Activated naive CD8-positive, alpha-beta T cell treated with anti-CD3 and anti-CD28 coated beads for 36 hours (primary cell): Measurements from ENCODE around the gene ARHGAP4. TPM values are rescaled to one million over a fixed set of nuclear protein-coding genes. Genes with fewer than 3 reads are reported as not detected.

Source experiments
- DNase-seq: peaks from one replicate; pipeline ENCODE4 v3.0.0; 2021
- H3K27ac Mint-ChIP-seq: one replicate; pipeline ENCODE4 v1.8.0; 2022; ENCODE audit warnings: mild to moderate bottlenecking, moderate library complexity, mixed read lengths
- H3K27me3 Mint-ChIP-seq: one replicate; pipeline ENCODE4 v1.8.0; 2022; ENCODE audit warnings: mild to moderate bottlenecking, mixed read lengths
- H3K36me3 Mint-ChIP-seq: one replicate; pipeline ENCODE4 v1.8.0; 2021; ENCODE audit warnings: mild to moderate bottlenecking, mixed read lengths
- H3K4me1 Mint-ChIP-seq: one replicate; pipeline ENCODE4 v1.8.0; 2021; ENCODE audit warnings: mixed read lengths
- H3K4me3 Mint-ChIP-seq: one replicate; pipeline ENCODE4 v1.8.0; 2022; ENCODE audit warnings: mild to moderate bottlenecking, moderate library complexity, mixed read lengths
- H3K9me3 Mint-ChIP-seq: one replicate; pipeline ENCODE4 v1.8.0; 2022; ENCODE audit warnings: mixed read lengths
- total RNA-seq, 2 experiments: library from RNA; stranded (reverse); gene quantifications; one replicate each; pipeline ENCODE4 v1.2.3, GENCODE V29; 2021

ARHGAP4 gene
- total RNA-seq, 2 experiments from 2014 or later: 112 to 123 TPM

- Mint-ChIP-seq H3K9me3 (no peaks in the 10 kb centered on the region), H3K27ac (peak overlapping the region; percentile 11), H3K4me3 (no peak overlapping the region), H3K36me3 (peaks cover 14% of the 10 kb centered on the region), H3K27me3 (no peaks in the 10 kb centered on the region), H3K4me1 (peaks cover 16% of the 10 kb centered on the region)
- DNase-seq: no peak
These were observed 28.6 kb upstream of the ARHGAP4 start for GRCh38 chrX:153954558-153955227.

GRCh38 chrX:153953892-153954557, 28.0 kb upstream of the ARHGAP4 start:
- Mint-ChIP-seq H3K4me3 (no peak overlapping the region), H3K4me1 (peaks cover 20% of the 10 kb centered on the region), H3K27ac (peak overlapping the region; percentile 11), H3K9me3 (no peaks in the 10 kb centered on the region), H3K36me3 (peaks cover 17% of the 10 kb centered on the region), H3K27me3 (no peaks in the 10 kb centered on the region)
- DNase-seq: no peak

GRCh38 chrX:153953342-153953830, 27.3 kb upstream of the ARHGAP4 start:
- Mint-ChIP-seq H3K4me3 (no peak overlapping the region), H3K9me3 (no peaks in the 10 kb centered on the region)

GRCh38 chrX:153952373-153953026, 26.4 kb upstream of the ARHGAP4 start:
- Mint-ChIP-seq H3K27ac (no peak overlapping the region), H3K4me3 (no peak overlapping the region), H3K36me3 (peaks cover 18% of the 10 kb centered on the region), H3K4me1 (peaks cover 27% of the 10 kb centered on the region), H3K27me3 (no peaks in the 10 kb centered on the region), H3K9me3 (no peaks in the 10 kb centered on the region)
- DNase-seq: no peak

More at GRCh38 chrX:153953342-153953830, 27.3 kb upstream of the ARHGAP4 start:
- Mint-ChIP-seq H3K27ac (no peak overlapping the region), H3K36me3 (peaks cover 17% of the 10 kb centered on the region), H3K4me1 (peaks cover 24% of the 10 kb centered on the region), H3K27me3 (no peaks in the 10 kb centered on the region)
- DNase-seq: peak; percentile 78

- H3K27me3 Mint-ChIP-seq: no peaks in the 10 kb centered on the region
- no peaks in the 10 kb centered on the region for H3K9me3 Mint-ChIP-seq
- H3K4me1 Mint-ChIP-seq: peaks cover 30% of the 10 kb centered on the region
- peaks cover 19% of the 10 kb centered on the region for H3K36me3 Mint-ChIP-seq
- H3K4me3 Mint-ChIP-seq: no peak overlapping the region
- DNase-seq: no peak
- H3K27ac Mint-ChIP-seq: peak overlapping the region; percentile 56
These were observed 25.8 kb upstream of the ARHGAP4 start for GRCh38 chrX:153951683-153952372.

- no peak for DNase-seq
- Mint-ChIP-seq H3K4me3 (no peak overlapping the region), H3K9me3 (no peaks in the 10 kb centered on the region), H3K27me3 (no peaks in the 10 kb centered on the region), H3K36me3 (peaks cover 18% of the 10 kb centered on the region), H3K27ac (peak overlapping the region; percentile 89), H3K4me1 (peaks cover 27% of the 10 kb centered on the region)
These were observed 24.1 kb upstream of the ARHGAP4 start for GRCh38 chrX:153950127-153950526.

- no peaks in the 10 kb centered on the region for H3K9me3 Mint-ChIP-seq
- DNase-seq: no peak
- peaks cover 25% of the 10 kb centered on the region for H3K4me1 Mint-ChIP-seq
- peak overlapping the region; percentile 48 for H3K4me3 Mint-ChIP-seq
- H3K27me3 Mint-ChIP-seq: no peaks in the 10 kb centered on the region
- H3K36me3 Mint-ChIP-seq: peaks cover 15% of the 10 kb centered on the region
- H3K27ac Mint-ChIP-seq: peak overlapping the region; percentile 89
These were observed 23.1 kb upstream of the ARHGAP4 start for GRCh38 chrX:153948847-153949805.

GRCh38 chrX:153948002-153948466, 22.0 kb upstream of the ARHGAP4 start:
- no peaks in the 10 kb centered on the region for H3K27me3 Mint-ChIP-seq
- no peak for DNase-seq
- peak overlapping the region; percentile 82 for H3K27ac Mint-ChIP-seq
- peaks cover 15% of the 10 kb centered on the region for H3K36me3 Mint-ChIP-seq
- H3K4me3 Mint-ChIP-seq: no peak overlapping the region
- peaks cover 25% of the 10 kb centered on the region for H3K4me1 Mint-ChIP-seq
- no peaks in the 10 kb centered on the region for H3K9me3 Mint-ChIP-seq

- peak; percentile 79 for DNase-seq
- peaks cover 15% of the 10 kb centered on the region for H3K36me3 Mint-ChIP-seq
- H3K9me3 Mint-ChIP-seq: no peaks in the 10 kb centered on the region
- peaks cover 25% of the 10 kb centered on the region for H3K4me1 Mint-ChIP-seq
- no peaks in the 10 kb centered on the region for H3K27me3 Mint-ChIP-seq
- H3K4me3 Mint-ChIP-seq: peak overlapping the region; percentile 41
- peak overlapping the region; percentile 81 for H3K27ac Mint-ChIP-seq
These were observed 21.1 kb upstream of the ARHGAP4 start for GRCh38 chrX:153947009-153947769.

GRCh38 chrX:153945956-153946943, 20.2 kb upstream of the ARHGAP4 start:
- peaks cover 13% of the 10 kb centered on the region for H3K36me3 Mint-ChIP-seq

GRCh38 chrX:153944800-153945150, 18.7 kb upstream of the ARHGAP4 start:
- Mint-ChIP-seq H3K27me3 (no peaks in the 10 kb centered on the region), H3K9me3 (no peaks in the 10 kb centered on the region)

More at GRCh38 chrX:153945956-153946943, 20.2 kb upstream of the ARHGAP4 start:
- no peak overlapping the region for H3K27ac Mint-ChIP-seq
- peaks cover 24% of the 10 kb centered on the region for H3K4me1 Mint-ChIP-seq
- no peak for DNase-seq
- H3K4me3 Mint-ChIP-seq: no peak overlapping the region
- no peaks in the 10 kb centered on the region for H3K27me3 Mint-ChIP-seq
- H3K9me3 Mint-ChIP-seq: no peaks in the 10 kb centered on the region

GRCh38 chrX:153944140-153944799, 18.2 kb upstream of the ARHGAP4 start, which contains the start of gene RENBP:
RENBP (minus strand) TSS chrX:153944643; CDS start chrX:153944610, 33 bp downstream.
- Mint-ChIP-seq H3K27me3 (no peaks in the 10 kb centered on the region), H3K9me3 (no peaks in the 10 kb centered on the region), H3K4me1 (peaks cover 19% of the 10 kb centered on the region), H3K27ac (peak within 1 kb of the TSS; percentile 87), H3K36me3 (peaks cover 5% of the 10 kb centered on the region), H3K4me3 (peak within 1 kb of the TSS; percentile 85)
- no peak for DNase-seq

More at GRCh38 chrX:153944800-153945150, 18.7 kb upstream of the ARHGAP4 start:
- DNase-seq: no peak
- Mint-ChIP-seq H3K4me1 (peaks cover 21% of the 10 kb centered on the region), H3K4me3 (peak overlapping the region; percentile 85), H3K27ac (no peak overlapping the region), H3K36me3 (peaks cover 9% of the 10 kb centered on the region)
